Right lobe of liver (tissue), 4 donors: Measurements from ENCODE around the gene CIC.

Source experiments
- POLR2A ChIP-seq: fragments of 450-650 bp; IDR thresholded peaks from one replicate; pipeline ENCODE4 v1.6.1; 2017; ENCODE audit warnings: antibody characterized with exemption, mild to moderate bottlenecking
- TF ChIP-seq, protein P1 (sequence below), 4 donors: fragments of 200-600 bp in 3 of 4; fragments of 450-650 bp in 1 of 4; IDR thresholded peaks; one replicate each; pipeline versions ENCODE4 v1.5.1 to v1.8.0; 2016 to 2022; ENCODE audit warnings: antibody characterized with exemption in 4 of 4, mild to moderate bottlenecking in 2 of 4
- donor health status: DM: no; HTN: no; CAD: no.
- donor health status: DM: no; HTN: no; CAD: no.
- donor health status: DM: no; HTN: yes; CAD: no.

DNA sequence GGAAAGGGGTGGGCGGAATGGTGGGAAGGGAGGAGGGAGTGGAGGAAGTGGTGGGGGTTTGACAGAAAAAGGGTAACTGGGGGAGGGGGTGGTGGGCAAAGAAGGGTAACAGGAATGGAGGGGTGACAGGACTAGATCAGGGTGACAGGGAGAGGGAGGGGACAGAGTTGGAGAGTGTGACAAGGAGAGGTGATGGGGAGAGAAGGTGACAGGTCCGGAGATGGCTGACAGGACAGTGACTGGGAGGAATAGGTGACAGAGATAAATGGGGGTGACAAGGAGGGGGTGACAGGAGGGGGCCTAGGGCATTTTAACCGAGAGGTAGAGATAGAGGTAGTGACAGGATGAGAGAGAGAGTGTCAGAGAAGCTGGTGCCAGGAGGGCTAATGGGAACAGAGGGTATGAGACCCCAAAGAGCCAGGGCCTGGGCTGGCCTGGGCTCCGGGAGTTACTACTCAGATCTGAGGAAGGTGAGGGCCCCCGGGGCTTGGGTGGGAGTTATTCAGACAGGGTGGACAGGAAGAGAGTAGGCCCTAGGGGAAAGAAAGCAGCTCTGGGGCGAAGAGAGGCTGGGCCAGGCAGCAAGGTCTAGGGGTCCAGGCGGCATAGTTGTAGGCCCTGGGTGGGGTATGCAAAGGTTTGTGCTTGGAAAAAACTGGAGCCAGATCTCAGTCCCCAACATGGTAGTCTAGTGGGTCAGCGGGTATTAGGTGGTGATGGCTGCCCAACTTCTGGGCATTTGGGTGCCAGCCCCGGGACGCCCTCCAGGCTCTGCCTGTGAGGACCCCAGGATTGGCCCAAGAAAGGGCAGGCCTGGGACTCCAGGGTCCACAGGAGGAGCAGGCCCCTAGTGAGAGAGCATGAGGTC, 660 bp downstream of the CIC start:
- TF ChIP-seq POLR2A, result no peak
- TF ChIP-seq, protein P1, sequence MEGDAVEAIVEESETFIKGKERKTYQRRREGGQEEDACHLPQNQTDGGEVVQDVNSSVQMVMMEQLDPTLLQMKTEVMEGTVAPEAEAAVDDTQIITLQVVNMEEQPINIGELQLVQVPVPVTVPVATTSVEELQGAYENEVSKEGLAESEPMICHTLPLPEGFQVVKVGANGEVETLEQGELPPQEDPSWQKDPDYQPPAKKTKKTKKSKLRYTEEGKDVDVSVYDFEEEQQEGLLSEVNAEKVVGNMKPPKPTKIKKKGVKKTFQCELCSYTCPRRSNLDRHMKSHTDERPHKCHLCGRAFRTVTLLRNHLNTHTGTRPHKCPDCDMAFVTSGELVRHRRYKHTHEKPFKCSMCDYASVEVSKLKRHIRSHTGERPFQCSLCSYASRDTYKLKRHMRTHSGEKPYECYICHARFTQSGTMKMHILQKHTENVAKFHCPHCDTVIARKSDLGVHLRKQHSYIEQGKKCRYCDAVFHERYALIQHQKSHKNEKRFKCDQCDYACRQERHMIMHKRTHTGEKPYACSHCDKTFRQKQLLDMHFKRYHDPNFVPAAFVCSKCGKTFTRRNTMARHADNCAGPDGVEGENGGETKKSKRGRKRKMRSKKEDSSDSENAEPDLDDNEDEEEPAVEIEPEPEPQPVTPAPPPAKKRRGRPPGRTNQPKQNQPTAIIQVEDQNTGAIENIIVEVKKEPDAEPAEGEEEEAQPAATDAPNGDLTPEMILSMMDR (IDR thresholded peaks at IDR 0.05), result no peak
